Activated CD4-positive, alpha-beta memory T cell treated with anti-CD3 and anti-CD28 coated beads, Interleukin-2, amount 10 ng/mL, durations not matched to agents 7 days and 5 days (primary cell): Measurements from ENCODE around the gene OR10G7. TPM values are rescaled to one million over a fixed set of nuclear protein-coding genes. Genes with fewer than 3 reads are reported as not detected.

Source experiments
- CTCF ChIA-PET: fragments of 350-600 bp; sonication (Branson Sonifier 250); formaldehyde crosslinking; loops from one replicate; lab custom pipeline; 2021; ENCODE audit warnings: antibody characterized with exemption, inconsistent platforms; lab: Charles Lee
- POLR2A ChIA-PET: fragments of 350-600 bp; sonication (Branson Sonifier 250); formaldehyde crosslinking; loops from one replicate; lab custom pipeline; 2021; ENCODE audit warnings: antibody characterized with exemption; lab: Charles Lee
- DNase-seq: peaks from one replicate; pipeline ENCODE4 v3.0.0-alpha.2; 2020
- H3K27ac Mint-ChIP-seq: one replicate; pipeline ENCODE4 v1.8.0; 2021; ENCODE audit warnings: mild to moderate bottlenecking, mixed read lengths
- H3K27me3 Mint-ChIP-seq: one replicate; pipeline ENCODE4 v1.8.0; 2021; ENCODE audit warnings: mixed read lengths
- H3K36me3 Mint-ChIP-seq: one replicate; pipeline ENCODE4 v1.8.0; 2021; ENCODE audit warnings: low read depth, mixed read lengths
- H3K4me1 Mint-ChIP-seq: one replicate; pipeline ENCODE4 v1.8.0; 2021; ENCODE audit warnings: mixed read lengths
- H3K4me3 Mint-ChIP-seq: one replicate; pipeline ENCODE4 v1.8.0; 2021; ENCODE audit warnings: mild to moderate bottlenecking, mixed read lengths
- H3K9me3 Mint-ChIP-seq: one replicate; pipeline ENCODE4 v1.8.0; 2021; ENCODE audit warnings: mixed read lengths
- total RNA-seq, 2 experiments: library from RNA; stranded (reverse); gene quantifications; one replicate each; pipeline ENCODE4 v1.2.3, GENCODE V29; 2021

OR10G7 gene
- total RNA-seq, 2 experiments from 2014 or later, result not detected

DNA sequence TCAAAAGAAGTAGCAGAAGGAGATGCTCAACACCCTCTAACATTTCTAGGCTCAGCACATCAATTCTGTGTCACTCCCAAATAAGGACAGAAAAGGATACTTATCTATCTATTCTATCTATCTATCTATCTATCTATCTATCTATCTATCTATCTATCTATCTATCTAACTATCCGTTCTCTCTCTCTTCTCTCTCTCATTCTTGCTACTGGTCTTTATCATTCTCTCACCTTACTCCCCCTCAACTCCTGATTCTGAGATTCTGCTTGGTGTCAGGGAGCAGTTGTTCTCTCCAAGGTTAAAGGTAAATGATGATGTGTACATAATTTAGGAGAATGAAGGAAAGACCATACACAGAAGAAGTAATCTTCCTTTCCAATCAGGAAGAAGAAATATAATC is 46.0 kb downstream of the OR10G7 start, which contains the start of gene OR10G6:
Gene OR10G6, minus strand, starts transcription at position 43 of the 400 bp plus-strand sequence. Its CDS starts 0 bp downstream, at position 43.
- Mint-ChIP-seq H3K27ac (no peak within 1 kb of the TSS), H3K4me1 (no peaks in the 10 kb centered on the region), H3K27me3 (no peaks in the 10 kb centered on the region), H3K4me3 (no peak within 1 kb of the TSS), H3K36me3 (no peaks in the 10 kb centered on the region), H3K9me3 (no peaks in the 10 kb centered on the region)
- ChIA-PET CTCF (no interaction called here), POLR2A (no interaction called here)
- DNase-seq, result no peak

Other genes with a start within 250 kb of the OR10G7 start
- not detected for gene OR6M1, start 235.0 kb downstream of the OR10G7 start, total RNA-seq
- not detected for gene TMEM225, start 155.7 kb downstream of the OR10G7 start, total RNA-seq
- not detected for gene OR8D4, start 139.2 kb downstream of the OR10G7 start, total RNA-seq
- not detected for gene OR4D5, start 101.7 kb downstream of the OR10G7 start, total RNA-seq
- not detected for gene OR6T1, start 97.5 kb downstream of the OR10G7 start, total RNA-seq
- not detected for gene OR10S1, start 63.5 kb downstream of the OR10G7 start, total RNA-seq
- gene OR10G6, start 46.2 kb downstream of the OR10G7 start, total RNA-seq, result not detected
- gene OR10G4, start 28.3 kb downstream of the OR10G7 start, total RNA-seq, result not detected
- gene OR10G9, start 18.3 kb downstream of the OR10G7 start, total RNA-seq, result not detected
- gene OR10G8, start 14.5 kb downstream of the OR10G7 start, total RNA-seq, result not detected
- 1 to 10 TPM; 6.8 to 7.0 TPM for gene VWA5A, start 74.1 kb upstream of the OR10G7 start, total RNA-seq
- not detected for gene OR10D3, start 142.0 kb upstream of the OR10G7 start, total RNA-seq
- gene OR8G1, start 199.8 kb upstream of the OR10G7 start, total RNA-seq, result not detected
- not detected for gene OR8G5, start 215.1 kb upstream of the OR10G7 start, total RNA-seq